ENCODE measurements around the gene RIN2.
A peak's percentile ranks its signal among the peaks of the same experiment; 100 is the strongest.

- TF ChIP-seq, protein P1, sequence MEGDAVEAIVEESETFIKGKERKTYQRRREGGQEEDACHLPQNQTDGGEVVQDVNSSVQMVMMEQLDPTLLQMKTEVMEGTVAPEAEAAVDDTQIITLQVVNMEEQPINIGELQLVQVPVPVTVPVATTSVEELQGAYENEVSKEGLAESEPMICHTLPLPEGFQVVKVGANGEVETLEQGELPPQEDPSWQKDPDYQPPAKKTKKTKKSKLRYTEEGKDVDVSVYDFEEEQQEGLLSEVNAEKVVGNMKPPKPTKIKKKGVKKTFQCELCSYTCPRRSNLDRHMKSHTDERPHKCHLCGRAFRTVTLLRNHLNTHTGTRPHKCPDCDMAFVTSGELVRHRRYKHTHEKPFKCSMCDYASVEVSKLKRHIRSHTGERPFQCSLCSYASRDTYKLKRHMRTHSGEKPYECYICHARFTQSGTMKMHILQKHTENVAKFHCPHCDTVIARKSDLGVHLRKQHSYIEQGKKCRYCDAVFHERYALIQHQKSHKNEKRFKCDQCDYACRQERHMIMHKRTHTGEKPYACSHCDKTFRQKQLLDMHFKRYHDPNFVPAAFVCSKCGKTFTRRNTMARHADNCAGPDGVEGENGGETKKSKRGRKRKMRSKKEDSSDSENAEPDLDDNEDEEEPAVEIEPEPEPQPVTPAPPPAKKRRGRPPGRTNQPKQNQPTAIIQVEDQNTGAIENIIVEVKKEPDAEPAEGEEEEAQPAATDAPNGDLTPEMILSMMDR (IDR thresholded peaks at IDR 0.05) = peak in 2 of 6 experiments; percentile 16 to 21
- TF ChIP-seq POLR2A (IDR thresholded peaks at IDR 0.05) = no peak
These were observed 48.7 kb downstream of the RIN2 start for GRCh38 chr20:19806806-19807190.

Data from thyroid gland (tissue), 4 donors.